OCI-LY7 (cell line): ENCODE measurements around the gene GSK3B. TPM values are rescaled to one million over a fixed set of nuclear protein-coding genes. Genes with fewer than 3 reads are reported as not detected.

Experiments used
- BruUV-seq: library from RNA; stranded (reverse); fragments of 400-500 nt; replicated peaks from 2 replicates; lab custom pipeline; 2021; lab: Mats Ljungman, UMichigan
- CTCF ChIA-PET: fragments of 300-600 bp; sonication (Branson Sonifier 250); formaldehyde crosslinking; loops from one replicate; lab custom pipeline; 2022; ENCODE audit warnings: antibody characterized with exemption; ENCODE audit not compliant: unreplicated experiment; lab: Charles Lee
- POLR2A ChIA-PET: fragments of 300-600 bp; sonication (Branson Sonifier 250); formaldehyde crosslinking; loops from one replicate; lab custom pipeline; 2022; ENCODE audit warnings: antibody characterized with exemption; lab: Charles Lee
- DNase-seq: peaks from one replicate; pipeline ENCODE4 v3.0.0-alpha.2; 2015; ENCODE audit warnings: low spot score
- H2AFZ ChIP-seq: fragments of 200-600 bp; sonication (generic), shearing (Covaris generic); 2 replicates; pipeline ENCODE4 v1.6.1; 2014; ENCODE audit warnings: mild to moderate bottlenecking, antibody characterized with exemption, low read length, moderate library complexity
- H3K27ac ChIP-seq: fragments of 200-600 bp; sonication (generic); 2 replicates; pipeline ENCODE4 v1.5.1; 2014; ENCODE audit warnings: mixed run types, low read depth, mild to moderate bottlenecking, moderate library complexity, low read length, inconsistent platforms; ENCODE audit not compliant: poor library complexity, severe bottlenecking
- H3K36me3 ChIP-seq: fragments of 200-600 bp; sonication (generic); 2 replicates; pipeline ENCODE4 v1.6.1; 2014; ENCODE audit warnings: mild to moderate bottlenecking, antibody characterized with exemption, low read length, moderate library complexity, mixed read lengths; ENCODE audit not compliant: insufficient read depth
- H3K4me1 ChIP-seq: fragments of 200-600 bp; sonication (generic); 2 replicates; pipeline ENCODE4 v1.5.1; 2014; ENCODE audit warnings: mild to moderate bottlenecking, low read length; ENCODE audit not compliant: insufficient read depth, poor library complexity, severe bottlenecking
- H3K4me2 ChIP-seq: fragments of 200-600 bp; sonication (generic); 2 replicates; pipeline ENCODE4 v1.6.1; 2014; ENCODE audit warnings: mild to moderate bottlenecking, low read length
- H3K4me3 ChIP-seq: fragments of 200-600 bp; sonication (generic); 2 replicates; pipeline ENCODE4 v1.5.1; 2014; ENCODE audit warnings: mild to moderate bottlenecking, low read depth, low read length; ENCODE audit not compliant: poor library complexity, severe bottlenecking
- H3K79me2 ChIP-seq: fragments of 200-600 bp; sonication (generic); 2 replicates; pipeline ENCODE4 v1.6.1; 2016; ENCODE audit warnings: low read depth, mild to moderate bottlenecking, low read length, moderate library complexity, mixed read lengths; ENCODE audit not compliant: insufficient read depth
- H3K9me2 ChIP-seq: fragments of 200-600 bp; sonication (generic); 2 replicates; pipeline ENCODE4 v1.6.1; 2016; ENCODE audit warnings: mild to moderate bottlenecking, low read length, mixed read lengths; ENCODE audit not compliant: insufficient read depth
- H3K9me3 ChIP-seq: fragments of 200-600 bp; sonication (generic); 2 replicates; pipeline ENCODE4 v1.6.1; 2014; ENCODE audit warnings: mild to moderate bottlenecking, mixed run types, low read length, mixed read lengths
- H4K20me1 ChIP-seq: fragments of 200-600 bp; sonication (generic); 2 replicates; pipeline ENCODE4 v1.6.1; 2014; ENCODE audit warnings: mild to moderate bottlenecking, antibody characterized with exemption, low read length, moderate library complexity, mixed read lengths; ENCODE audit not compliant: insufficient read depth
- CTCF ChIP-seq: fragments of 200-600 bp; sonication (generic); conservative IDR thresholded peaks from 2 replicates; pipeline ENCODE4 v1.5.1; 2014; ENCODE audit warnings: mild to moderate bottlenecking, antibody characterized with exemption, low read length, moderate library complexity, mixed read lengths
- EZH2phosphoT487 ChIP-seq: fragments of 200-600 bp; sonication (generic); IDR thresholded peaks from 2 replicates; pipeline ENCODE4 v1.6.1; 2018; ENCODE audit warnings: low read depth, borderline replicate concordance, mild to moderate bottlenecking, mixed run types, antibody characterized with exemption, low read length, moderate library complexity, mixed read lengths
- intact Hi-C: fragments of 100-400 bp; cut with micrococcal nuclease; formaldehyde crosslinking; loops from one replicate; pipeline ENCODE4 v1.10.0; 2022; ENCODE audit not compliant: unreplicated experiment
- total RNA-seq, 2 experiments: library from RNA; depleted of rRNA in 1 of 2; stranded (reverse); fragments of >200 nt in 1 of 2; shearing (Covaris generic) in 1 of 2; gene quantifications; 2 replicates each; pipeline ENCODE4 v1.2.3, GENCODE V29; 2014 to 2022

The GSK3B gene
- total RNA-seq, 2 experiments from 2014 or later, result 26.6 to 40.9 TPM

GRCh38 chr3:119856695-119857094, 237.6 kb downstream of the GSK3B start:
- BruUV-seq, result no TSS peak
- Histone ChIP-seq H4K20me1 (no peaks in the 10 kb centered on the region), H3K9me2 (no peaks in the 10 kb centered on the region), H3K79me2 (no peaks in the 10 kb centered on the region), H3K4me2 (no peak overlapping the region), H3K4me3 (no peak overlapping the region), H3K9me3 (no peaks in the 10 kb centered on the region), H3K4me1 (no peaks in the 10 kb centered on the region), H3K36me3 (peaks cover 36% of the 10 kb centered on the region), H3K27ac (no peak overlapping the region), H2AFZ (no peak overlapping the region)
- no peak for DNase-seq
- intact Hi-C loops, result no loop called here
- ChIA-PET POLR2A (no interaction called here), CTCF (no interaction called here)
- TF ChIP-seq EZH2phosphoT487 (no peak), CTCF (no peak)

GRCh38 chr3:119849126-119849525, 245.1 kb downstream of the GSK3B start:
- H3K4me2 ChIP-seq, result no peak overlapping the region
- no TSS peak for BruUV-seq
- no peaks in the 10 kb centered on the region for H3K4me1 ChIP-seq
- H3K9me2 ChIP-seq, result no peaks in the 10 kb centered on the region
- no peak overlapping the region for H3K27ac ChIP-seq
- DNase-seq, result no peak
- ChIA-PET POLR2A (no interaction called here), CTCF (no interaction called here)
- intact Hi-C loops, result no loop called here
- no peaks in the 10 kb centered on the region for H3K9me3 ChIP-seq
- no peaks in the 10 kb centered on the region for H3K79me2 ChIP-seq
- no peaks in the 10 kb centered on the region for H4K20me1 ChIP-seq
- H3K4me3 ChIP-seq, result no peak overlapping the region
- TF ChIP-seq EZH2phosphoT487, result no peak
- no peak for TF ChIP-seq CTCF
- no peak overlapping the region for H2AFZ ChIP-seq
- H3K36me3 ChIP-seq, result no peaks in the 10 kb centered on the region; the same call in 1 of the 2 replicates

- Histone ChIP-seq H3K36me3 (peaks cover 14% of the 10 kb centered on the region; the same call in 1 of the 2 replicates), H3K9me3 (no peaks in the 10 kb centered on the region), H3K4me3 (no peak overlapping the region), H2AFZ (no peak overlapping the region), H3K27ac (no peak overlapping the region), H3K79me2 (no peaks in the 10 kb centered on the region), H3K4me2 (no peak overlapping the region), H3K4me1 (no peaks in the 10 kb centered on the region), H4K20me1 (no peaks in the 10 kb centered on the region), H3K9me2 (no peaks in the 10 kb centered on the region)
- no peak for DNase-seq
- TF ChIP-seq CTCF (no peak), EZH2phosphoT487 (no peak)
- ChIA-PET POLR2A (no interaction called here), CTCF (no interaction called here)
- intact Hi-C loops, result no loop called here
- no TSS peak for BruUV-seq
These were observed 252.3 kb downstream of the GSK3B start for GRCh38 chr3:119841808-119842471.
